HEK293T (cell line): Measurements from ENCODE around the gene ALKBH5.

Experiments
- CTCF ChIA-PET: fragments of 350-600 bp; formaldehyde crosslinking; extraction: SDS; loops from one replicate; lab custom pipeline; 2021; ENCODE audit warnings: antibody characterized with exemption, inconsistent platforms; lab: Yijun Ruan, JAX
- POLR2A ChIA-PET: fragments of 350-600 bp; formaldehyde crosslinking; extraction: SDS; loops from one replicate; lab custom pipeline; 2020; ENCODE audit warnings: antibody characterized with exemption, inconsistent platforms; lab: Yijun Ruan, JAX
- DNase-seq: peaks from one replicate; pipeline ENCODE4 v3.0.0; 2012; ENCODE audit warnings: mixed read lengths; ENCODE audit errors: extremely low spot score
- ARNT ChIP-seq: fragments of 450-650 bp; IDR thresholded peaks from 2 replicates; pipeline ENCODE4 v1.6.1; 2017; ENCODE audit warnings: mild to moderate bottlenecking
- BHLHE40 ChIP-seq: fragments of 450-650 bp; IDR thresholded peaks from 2 replicates; pipeline ENCODE4 v1.6.1; 2016; ENCODE audit warnings: mild to moderate bottlenecking, moderate library complexity, borderline replicate concordance
- CTBP1 ChIP-seq: fragments of 450-650 bp; IDR thresholded peaks from 2 replicates; pipeline ENCODE4 v1.6.1; 2016; ENCODE audit warnings: borderline replicate concordance
- ELF4 ChIP-seq: fragments of 450-650 bp; IDR thresholded peaks from 2 replicates; pipeline ENCODE4 v1.6.1; 2017; ENCODE audit warnings: antibody characterized with exemption
- FOXA1 ChIP-seq: fragments of 450-650 bp; IDR thresholded peaks from 2 replicates; pipeline ENCODE4 v1.6.1; 2016; ENCODE audit warnings: mild to moderate bottlenecking
- FOXK2 ChIP-seq: fragments of 450-650 bp; IDR thresholded peaks from 2 replicates; pipeline ENCODE4 v1.6.1; 2016; ENCODE audit warnings: mild to moderate bottlenecking
- FOXM1 ChIP-seq: fragments of 450-650 bp; IDR thresholded peaks from 2 replicates; pipeline ENCODE4 v1.6.1; 2017; ENCODE audit warnings: mild to moderate bottlenecking, borderline replicate concordance
- HDGF ChIP-seq: fragments of 450-650 bp; IDR thresholded peaks from 2 replicates; pipeline ENCODE4 v1.6.1; 2017; ENCODE audit warnings: antibody characterized with exemption, borderline replicate concordance
- L3MBTL2 ChIP-seq: fragments of 450-650 bp; conservative IDR thresholded peaks from 2 replicates; pipeline ENCODE4 v1.6.1; 2016; ENCODE audit warnings: mild to moderate bottlenecking
- LEF1 ChIP-seq: fragments of 450-650 bp; IDR thresholded peaks from 2 replicates; pipeline ENCODE4 v1.6.1; 2017; ENCODE audit warnings: mild to moderate bottlenecking, borderline replicate concordance
- NFRKB ChIP-seq: fragments of 450-650 bp; IDR thresholded peaks from 2 replicates; pipeline ENCODE4 v1.6.1; 2016; ENCODE audit warnings: mild to moderate bottlenecking, moderate library complexity
- PKNOX1 ChIP-seq: fragments of 450-650 bp; IDR thresholded peaks from 2 replicates; pipeline ENCODE4 v1.6.1; 2016
- SP1 ChIP-seq: fragments of 450-650 bp; IDR thresholded peaks from 2 replicates; pipeline ENCODE4 v1.6.1; 2017
- SUZ12 ChIP-seq: fragments of 450-650 bp; IDR thresholded peaks from 2 replicates; pipeline ENCODE4 v1.6.1; 2016; ENCODE audit warnings: mild to moderate bottlenecking
- TARDBP ChIP-seq: fragments of 450-650 bp; IDR thresholded peaks from 2 replicates; pipeline ENCODE4 v1.6.1; 2016
- ZNF384 ChIP-seq: fragments of 450-650 bp; IDR thresholded peaks from 2 replicates; pipeline ENCODE4 v1.6.1; 2016

The ALKBH5 gene

DNA sequence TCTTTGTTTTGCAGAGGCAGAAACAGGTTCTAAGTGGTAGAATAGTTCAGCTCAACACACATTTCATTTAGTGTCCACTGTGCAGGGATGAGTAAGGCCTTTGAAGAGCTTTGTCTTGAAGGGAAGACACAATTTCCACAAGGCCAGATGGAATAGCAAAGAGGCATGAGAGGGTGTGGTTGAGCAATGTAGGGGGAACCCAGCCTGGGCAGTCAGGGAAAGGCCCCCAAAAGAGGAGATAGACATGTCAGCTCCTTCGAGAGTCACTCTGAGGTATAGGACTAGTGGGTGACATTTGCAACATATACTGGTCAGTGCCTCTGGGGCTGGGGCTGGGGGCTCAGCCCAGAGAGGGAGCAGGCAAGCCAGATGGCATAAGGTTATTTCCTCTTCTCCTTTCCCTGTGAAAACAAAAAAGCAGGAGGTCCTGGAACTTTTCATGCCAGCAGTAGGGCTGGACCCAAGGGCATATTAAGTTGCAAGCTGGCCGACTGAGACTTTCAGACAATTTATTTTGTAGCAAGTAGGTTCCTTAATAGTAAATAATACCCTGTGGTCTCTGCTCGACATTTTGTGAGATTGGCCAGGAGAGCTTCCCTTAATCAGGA, 7.1 kb downstream of the ALKBH5 start:
- CTCF ChIA-PET: interaction anchor here (0.7 to 0.9 kb wide), 3 partner anchors 21 to 49 kb away, joined by 3 to 9 read pairs (median 3); no protein-coding TSS in a partner anchor
- TF ChIP-seq ZNF384 (no peak), SUZ12 (no peak), ARNT (no peak), CTBP1 (no peak), PKNOX1 (no peak), FOXA1 (no peak), SP1 (no peak), L3MBTL2 (no peak), BHLHE40 (no peak), HDGF (no peak), TARDBP (no peak), NFRKB (no peak), LEF1 (no peak), ELF4 (no peak), FOXK2 (no peak), FOXM1 (no peak)
- DNase-seq: no peak
- POLR2A ChIA-PET: interaction anchor here (0.6 to 4.1 kb wide), 3 partner anchors 7 to 11 kb away, joined by 3 to 27 read pairs (median 3); partner anchors contain the start of gene ALKBH5

DNA sequence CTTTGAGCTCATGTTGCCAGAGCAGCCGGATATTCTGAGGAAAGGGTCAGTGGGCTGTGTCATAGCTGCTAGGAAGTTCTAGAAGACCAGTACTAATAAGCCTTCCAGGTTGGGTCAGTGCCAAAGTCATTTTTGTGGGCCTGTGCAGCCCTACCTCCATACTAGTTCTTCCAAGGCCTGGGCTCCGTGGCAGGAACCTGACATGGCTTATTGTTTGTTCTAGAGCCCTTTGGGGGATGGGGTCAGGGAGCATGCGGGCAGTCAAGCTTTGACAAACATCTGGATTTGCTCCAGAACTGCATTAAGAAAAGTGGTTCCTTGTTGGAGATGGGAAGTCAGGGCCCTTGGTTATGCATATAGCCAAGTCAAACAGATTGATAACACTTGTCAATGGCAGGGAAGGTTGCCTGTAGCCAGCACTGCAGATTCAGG, 7.6 kb downstream of the ALKBH5 start:
- TF ChIP-seq ARNT (no peak), CTBP1 (no peak), SP1 (no peak), FOXK2 (no peak), L3MBTL2 (no peak), NFRKB (no peak), ZNF384 (no peak), BHLHE40 (no peak), PKNOX1 (no peak), FOXM1 (no peak), TARDBP (no peak)

DNA sequence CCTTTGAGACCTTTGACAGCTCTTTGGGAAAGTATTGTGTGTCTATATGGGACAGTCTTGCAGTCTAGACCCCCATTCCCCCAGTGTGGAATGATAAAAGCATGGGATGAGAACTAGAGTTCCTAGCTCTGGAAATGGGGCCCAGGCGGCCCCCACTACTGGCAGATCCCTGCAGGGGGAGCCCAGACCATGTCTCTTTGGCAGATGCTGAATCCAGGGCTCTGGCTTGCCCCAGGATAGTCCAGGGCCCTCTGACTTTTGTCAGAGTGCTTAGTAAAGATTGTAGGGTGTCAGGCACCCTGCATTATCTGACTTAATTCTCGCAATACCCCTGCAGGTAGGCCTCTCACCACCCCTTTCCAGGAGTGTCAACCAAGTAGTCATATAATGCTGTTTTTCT, 8.3 kb downstream of the ALKBH5 start:
- POLR2A ChIA-PET: interaction anchor here (1.0 to 4.1 kb wide), 2 partner anchors 9 kb away, joined by 3 to 27 read pairs; partner anchors contain the start of gene ALKBH5
- CTCF ChIA-PET: interaction anchor here (0.7 to 1.3 kb wide), 2 partner anchors 12 to 26 kb away, joined by 3 read pairs; no protein-coding TSS in a partner anchor
- TF ChIP-seq FOXA1: no peak
- no peak for TF ChIP-seq FOXM1
- no peak for TF ChIP-seq HDGF
- no peak for TF ChIP-seq LEF1
- TF ChIP-seq SUZ12: no peak
- TF ChIP-seq NFRKB: no peak
- TF ChIP-seq L3MBTL2: no peak
- no peak for TF ChIP-seq ZNF384
- TF ChIP-seq ELF4: no peak
- TF ChIP-seq ARNT: no peak
- no peak for TF ChIP-seq BHLHE40
- TF ChIP-seq TARDBP: no peak
- no peak for TF ChIP-seq PKNOX1
- TF ChIP-seq CTBP1: no peak
- no peak for TF ChIP-seq FOXK2
- TF ChIP-seq SP1: no peak

More for the DNA sequence above, 7.6 kb downstream of the ALKBH5 start:
- CTCF ChIA-PET: interaction anchor here (0.7 to 1.3 kb wide), 3 partner anchors 12 to 26 kb away, joined by 3 read pairs; no protein-coding TSS in a partner anchor
- POLR2A ChIA-PET: interaction anchor here (0.6 to 4.1 kb wide), 2 partner anchors 8 to 10 kb away, joined by 3 to 27 read pairs; partner anchors contain the start of gene ALKBH5
- DNase-seq: no peak

DNA sequence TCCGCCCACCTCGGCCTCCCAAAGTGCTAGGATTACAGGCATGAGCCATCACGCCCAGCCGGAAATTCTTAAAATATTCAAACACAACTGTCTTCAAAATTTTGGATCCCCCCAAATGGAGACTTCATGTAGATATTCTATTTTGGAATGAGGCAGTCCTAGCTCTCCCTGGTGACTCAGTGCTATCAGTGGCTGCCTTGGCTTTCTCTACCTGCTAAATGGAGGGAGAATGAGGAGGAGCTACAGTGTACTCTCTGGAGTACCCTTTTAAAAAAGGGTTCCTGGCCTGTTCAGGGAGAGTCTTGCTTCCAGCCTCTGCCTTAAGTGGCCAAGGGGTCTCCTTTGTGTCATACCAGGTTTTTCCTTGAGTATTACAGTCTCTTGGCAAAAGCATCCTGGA, 10.8 kb downstream of the ALKBH5 start:
- no peak for DNase-seq
- POLR2A ChIA-PET: interaction anchor here (0.9 to 4.1 kb wide), 2 partner anchors 11 kb away, joined by 4 to 27 read pairs; partner anchors contain the start of gene ALKBH5
- CTCF ChIA-PET: no interaction called here
- TF ChIP-seq BHLHE40 (no peak), CTBP1 (no peak), TARDBP (no peak), SP1 (no peak), L3MBTL2 (no peak), HDGF (no peak), FOXM1 (no peak), NFRKB (no peak), ELF4 (no peak), PKNOX1 (no peak), FOXK2 (no peak), ZNF384 (no peak)

More for the DNA sequence above, 8.3 kb downstream of the ALKBH5 start:
- no peak for DNase-seq

DNA sequence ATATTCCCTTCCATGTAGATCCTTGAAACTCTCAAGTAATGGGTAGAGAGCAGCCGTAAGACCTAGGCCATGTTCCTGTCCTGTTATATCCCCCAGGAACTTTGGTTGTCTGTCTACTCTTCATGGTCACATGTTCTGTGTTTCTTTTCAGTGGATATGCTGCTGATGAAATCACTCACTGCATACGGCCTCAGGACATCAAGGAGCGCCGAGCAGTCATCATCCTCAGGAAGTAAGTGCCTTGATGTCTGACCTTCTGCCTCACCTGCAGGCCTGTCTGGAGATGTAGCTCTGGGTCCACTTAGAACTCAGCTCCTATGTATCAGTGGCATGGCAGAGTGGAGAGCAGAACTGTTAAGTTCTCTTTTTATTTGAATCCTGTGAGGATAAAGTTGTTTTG, 11.2 kb downstream of the ALKBH5 start:
- CTCF ChIA-PET: no interaction called here

More for the DNA sequence above, 11.2 kb downstream of the ALKBH5 start:
- TF ChIP-seq SUZ12: no peak
- no peak for TF ChIP-seq LEF1
- TF ChIP-seq ZNF384: no peak
- TF ChIP-seq PKNOX1: no peak
- no peak for TF ChIP-seq HDGF
- TF ChIP-seq CTBP1: no peak
- TF ChIP-seq NFRKB: no peak
- TF ChIP-seq FOXA1: no peak
- TF ChIP-seq L3MBTL2: no peak
- TF ChIP-seq ELF4: no peak
- TF ChIP-seq SP1: no peak
- no peak for TF ChIP-seq TARDBP
- POLR2A ChIA-PET: interaction anchor here (4.1 kb wide), 1 partner anchor 12 kb away, joined by 27 read pairs; the partner anchor contains the start of gene ALKBH5
- no peak for DNase-seq
